GM18861 (cell line): ENCODE results near the gene MAD2L2.

Source experiments
- ATAC-seq: cut with Tn5 transposase; IDR thresholded peaks from one replicate; pipeline ENCODE4 v1.9.1; 2021; ENCODE audit not compliant: unreplicated experiment

Gene MAD2L2

DNA sequence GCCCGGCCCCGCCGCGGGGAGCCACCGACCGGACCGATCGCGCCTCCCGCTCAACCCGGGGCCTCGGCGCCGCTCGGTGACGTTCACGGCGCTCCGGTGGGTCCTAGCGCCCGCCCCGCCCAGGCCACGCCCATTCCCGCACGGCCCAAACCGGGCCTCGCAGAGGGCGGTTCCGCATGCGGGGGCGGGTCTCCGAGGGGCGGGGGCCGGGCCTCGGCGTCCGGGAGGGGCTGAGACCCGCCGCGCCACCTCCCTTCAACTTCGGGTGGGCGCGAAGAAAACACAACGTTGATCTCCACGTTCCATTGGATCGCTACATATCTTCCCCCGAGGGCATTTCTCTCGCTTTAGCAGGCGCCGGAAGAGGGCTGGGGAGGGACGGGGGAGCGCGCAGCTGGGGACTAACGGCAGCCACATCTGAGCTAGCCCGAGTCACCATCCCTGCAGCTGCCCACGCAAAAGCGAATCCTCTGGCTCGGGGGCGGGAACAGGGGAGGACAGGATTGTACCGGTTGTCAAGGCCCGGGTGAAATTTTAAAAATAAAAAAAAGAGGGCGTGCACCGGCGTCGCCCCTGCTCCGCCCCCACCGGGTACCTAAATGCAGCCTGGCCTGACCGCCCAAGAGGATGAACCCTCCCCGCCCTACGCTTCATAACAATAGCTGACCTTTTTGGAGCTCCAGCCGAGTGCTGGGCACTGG lies at the start of gene MAD2L2:
Gene MAD2L2, minus strand, starts transcription at position 78 of the 701 bp plus-strand sequence. CDS start 547 bp downstream, outside the sequence.
- peak; percentile 74 for ATAC-seq

DNA sequence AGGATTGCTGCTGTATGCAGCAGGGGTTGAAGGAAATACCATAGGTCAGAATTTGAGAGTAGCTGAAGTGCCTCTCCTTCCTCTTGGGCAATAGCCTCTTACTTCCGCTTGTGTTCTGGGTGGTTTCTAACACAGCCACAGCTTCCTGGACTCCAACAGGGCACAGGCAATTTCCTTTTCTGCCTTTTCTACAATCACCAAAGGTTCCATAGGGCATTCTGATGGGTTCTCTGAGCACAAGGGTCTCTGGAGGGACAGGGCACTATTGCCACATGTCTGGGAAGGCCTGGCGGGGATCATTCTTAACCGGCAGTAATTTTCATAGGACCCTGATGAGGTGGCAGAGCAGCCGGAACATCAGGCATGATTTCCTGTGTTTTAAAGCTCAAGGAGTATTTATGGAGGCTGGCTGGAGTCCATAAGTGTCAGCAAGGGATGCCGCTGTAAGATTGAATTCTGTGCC lies 49.5 kb upstream of the MAD2L2 start:
- no peak for ATAC-seq

DNA sequence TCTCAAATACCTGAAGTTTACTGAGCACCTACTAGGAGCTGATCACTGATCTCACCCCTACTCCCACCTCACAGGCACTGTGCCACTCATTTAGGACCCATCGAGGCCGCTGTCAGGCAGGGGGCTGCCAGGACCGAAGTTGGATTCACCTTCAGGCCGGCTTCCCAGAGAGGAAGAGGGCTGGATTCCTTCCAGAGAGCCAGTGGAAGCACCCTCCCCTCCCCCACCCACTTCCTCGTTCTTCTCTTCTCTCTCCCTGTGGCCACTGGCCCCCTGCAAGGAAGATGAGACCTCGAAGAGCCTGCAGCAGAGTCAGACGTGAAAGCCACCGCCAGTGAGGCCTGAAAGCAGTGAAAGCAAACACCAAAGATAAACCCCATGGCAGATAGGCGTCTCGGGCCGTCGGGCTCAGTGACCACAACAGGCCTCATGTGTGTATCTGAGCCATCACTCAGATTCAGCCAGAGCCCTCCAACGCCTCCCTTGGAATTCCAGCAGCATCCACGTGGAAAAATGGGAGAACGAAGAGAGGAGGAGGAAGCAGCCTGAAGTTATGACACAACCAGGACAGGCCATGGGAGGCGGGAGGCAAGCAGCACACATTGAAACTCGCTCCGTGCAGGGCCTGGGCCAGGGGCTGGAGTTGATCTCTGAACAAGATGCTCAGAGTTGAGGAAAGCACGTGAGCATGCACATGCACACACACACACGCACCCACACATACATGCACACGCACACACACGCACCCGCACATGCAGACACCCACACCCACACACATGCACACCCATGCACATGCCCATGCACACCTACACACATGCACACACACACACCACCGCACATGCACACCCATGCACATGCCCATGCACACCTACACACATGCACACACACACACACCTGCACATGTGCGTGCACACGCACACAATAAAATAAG lies 48.8 kb upstream of the MAD2L2 start:
- ATAC-seq: no peak

DNA sequence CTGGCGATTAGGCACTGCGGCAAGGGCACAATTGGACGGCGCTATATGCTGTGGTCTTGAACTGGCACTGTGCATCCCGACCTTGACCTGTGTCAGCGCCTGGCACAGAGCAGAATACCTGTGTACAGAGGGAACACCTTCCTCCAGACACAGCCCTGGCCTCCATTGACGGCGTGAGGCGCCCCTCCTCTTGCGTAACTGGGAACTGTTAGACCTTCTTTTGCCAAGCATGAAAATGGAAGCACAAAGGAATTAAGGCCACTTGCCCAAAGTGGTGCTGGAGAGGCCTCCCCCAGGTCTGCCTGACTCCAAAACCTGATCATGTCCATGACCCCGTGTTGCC lies 48.2 kb upstream of the MAD2L2 start:
- no peak for ATAC-seq

DNA sequence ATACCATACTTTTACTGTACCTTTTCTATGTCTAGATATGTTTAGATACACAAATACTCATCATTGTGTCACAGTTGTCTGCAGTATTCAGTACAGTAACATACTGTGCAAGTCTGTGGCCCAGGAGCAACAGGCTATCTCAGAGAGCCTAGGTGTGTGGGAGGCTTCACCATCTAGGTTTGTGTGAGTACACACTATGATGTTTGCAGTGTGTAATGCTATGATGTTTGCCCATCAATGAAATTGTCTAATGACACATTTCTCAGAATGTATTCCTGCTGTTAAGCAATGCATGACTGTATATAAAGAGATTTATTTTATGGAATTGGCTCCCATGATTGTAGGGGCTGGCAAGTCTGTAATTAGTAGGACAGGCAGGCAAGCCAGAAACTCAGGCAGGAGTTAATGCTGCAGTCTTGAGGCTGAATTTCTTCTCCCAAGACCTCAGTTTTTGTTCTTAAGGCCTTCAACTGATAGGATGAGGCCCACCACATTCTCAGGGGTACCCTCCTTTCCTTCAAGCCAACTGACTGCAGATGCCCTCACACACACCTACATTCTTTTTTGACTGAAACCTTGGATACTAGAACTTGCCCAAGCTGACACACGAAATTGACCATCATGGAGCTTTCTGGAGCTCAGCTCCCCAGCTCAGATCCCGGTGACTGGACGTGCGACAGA lies 47.3 kb upstream of the MAD2L2 start:
- no peak for ATAC-seq

DNA sequence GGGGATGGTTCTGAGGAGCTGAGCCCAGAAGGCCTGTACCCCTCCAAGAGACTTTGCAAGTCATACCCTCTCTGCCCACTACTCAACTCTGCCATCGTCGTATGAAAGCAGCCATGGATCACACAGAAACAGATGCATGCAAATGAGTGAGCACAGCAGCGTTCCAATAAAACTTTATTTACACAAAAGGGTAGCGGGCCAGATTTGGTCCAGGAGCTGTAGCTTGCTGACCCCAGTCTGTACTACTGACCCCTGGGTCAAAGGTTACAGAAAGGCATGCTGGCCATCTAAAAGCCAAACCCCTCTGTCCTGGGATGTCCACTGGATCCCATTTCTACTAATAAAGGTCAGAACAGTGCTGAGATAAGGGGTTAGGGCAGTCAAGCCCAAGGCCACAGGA lies 46.2 kb upstream of the MAD2L2 start:
- ATAC-seq: no peak

DNA sequence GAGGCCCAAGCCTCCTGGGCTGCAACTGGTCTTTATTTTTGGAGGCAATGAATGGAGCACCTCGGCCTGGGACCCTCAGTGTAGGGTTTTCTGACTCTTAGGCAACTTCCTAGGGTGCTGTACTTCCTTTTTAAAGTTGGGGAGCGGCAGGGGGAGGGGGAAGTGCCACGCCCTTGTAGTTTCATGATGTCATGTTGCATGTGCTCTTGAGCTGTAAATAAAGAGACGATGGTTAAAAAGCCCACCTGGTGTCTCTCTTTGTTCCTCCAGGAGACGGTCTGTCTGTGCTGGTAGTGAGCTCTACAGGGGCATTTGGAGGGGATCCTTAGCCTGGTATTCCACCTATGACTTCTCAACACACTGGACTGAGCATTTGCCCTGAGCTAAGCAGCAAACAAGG lies 44.7 kb upstream of the MAD2L2 start:
- no peak for ATAC-seq

DNA sequence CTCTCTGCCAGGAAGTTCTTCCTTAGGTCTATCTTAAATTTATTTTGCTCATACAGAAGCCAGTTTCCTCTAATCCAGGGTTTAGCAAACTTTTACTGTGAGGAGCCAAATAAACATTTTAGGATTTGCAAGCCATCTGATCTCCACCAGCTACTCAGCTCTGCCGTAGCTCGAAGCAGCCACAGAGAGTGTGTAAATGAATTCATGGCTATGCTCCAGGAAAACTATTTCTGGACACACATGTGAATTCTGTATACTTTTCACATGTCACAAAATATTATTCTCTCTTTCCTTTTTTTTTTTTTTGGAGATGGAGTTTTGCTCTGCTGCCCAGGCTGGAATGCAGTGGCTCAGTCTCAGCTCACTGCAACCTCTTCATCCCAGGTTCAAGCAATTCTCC lies 41.6 kb upstream of the MAD2L2 start:
- no peak for ATAC-seq

DNA sequence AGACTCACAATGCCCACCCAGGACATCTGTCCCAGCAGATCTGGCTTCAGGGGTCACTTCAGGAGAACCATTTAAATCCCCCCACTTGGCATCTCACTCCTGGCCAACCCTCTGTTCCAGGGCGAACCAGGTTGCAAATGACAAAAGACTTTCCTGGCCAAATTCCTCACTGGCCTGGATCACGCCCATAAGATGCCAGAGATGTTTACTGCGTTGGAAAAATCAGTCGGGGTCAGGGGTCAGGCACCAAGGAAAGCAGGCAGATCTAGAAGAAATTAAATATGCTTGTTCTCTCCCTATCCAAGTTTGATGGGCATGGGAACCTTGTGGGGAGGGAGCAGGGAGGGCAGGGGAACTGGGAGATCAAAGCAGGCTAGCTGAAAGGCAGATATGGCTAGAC lies 40.4 kb upstream of the MAD2L2 start:
- no peak for ATAC-seq

DNA sequence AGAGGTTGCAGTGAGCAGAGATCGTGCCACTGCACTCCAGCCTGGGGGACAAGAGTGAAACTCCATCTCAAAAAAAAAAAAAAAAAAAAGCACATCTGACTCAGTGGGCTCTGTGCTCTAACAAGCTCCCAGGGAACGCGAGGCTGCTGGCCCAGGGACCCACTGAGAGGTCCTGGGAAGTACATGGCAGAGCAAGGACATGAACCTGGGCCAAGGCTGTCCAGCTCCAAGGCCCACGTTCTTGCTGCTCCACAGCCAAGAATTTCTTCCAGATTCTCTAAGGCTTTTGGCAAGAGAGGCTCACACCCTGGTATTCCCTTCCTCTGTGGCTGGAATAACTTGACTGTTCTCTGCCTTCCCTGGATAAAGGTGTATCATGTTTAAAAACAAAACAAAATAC lies 39.6 kb upstream of the MAD2L2 start:
- ATAC-seq: no peak

DNA sequence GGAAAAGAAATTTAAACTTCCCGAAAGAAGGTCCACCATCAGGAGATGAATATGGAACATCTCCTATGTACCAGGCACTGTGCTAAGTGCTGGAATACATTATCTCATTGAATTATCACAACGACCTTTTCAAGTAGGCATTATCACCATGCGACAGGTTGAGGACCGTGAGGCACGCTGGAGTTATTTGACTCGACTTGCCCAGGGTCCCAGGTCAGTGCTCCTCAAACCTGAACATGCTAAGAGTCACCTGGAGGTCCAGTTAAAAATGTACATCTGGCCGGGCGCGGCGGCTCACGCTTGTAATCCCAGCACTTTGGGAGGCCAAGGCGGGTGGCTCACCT lies 39.1 kb upstream of the MAD2L2 start:
- ATAC-seq: no peak

DNA sequence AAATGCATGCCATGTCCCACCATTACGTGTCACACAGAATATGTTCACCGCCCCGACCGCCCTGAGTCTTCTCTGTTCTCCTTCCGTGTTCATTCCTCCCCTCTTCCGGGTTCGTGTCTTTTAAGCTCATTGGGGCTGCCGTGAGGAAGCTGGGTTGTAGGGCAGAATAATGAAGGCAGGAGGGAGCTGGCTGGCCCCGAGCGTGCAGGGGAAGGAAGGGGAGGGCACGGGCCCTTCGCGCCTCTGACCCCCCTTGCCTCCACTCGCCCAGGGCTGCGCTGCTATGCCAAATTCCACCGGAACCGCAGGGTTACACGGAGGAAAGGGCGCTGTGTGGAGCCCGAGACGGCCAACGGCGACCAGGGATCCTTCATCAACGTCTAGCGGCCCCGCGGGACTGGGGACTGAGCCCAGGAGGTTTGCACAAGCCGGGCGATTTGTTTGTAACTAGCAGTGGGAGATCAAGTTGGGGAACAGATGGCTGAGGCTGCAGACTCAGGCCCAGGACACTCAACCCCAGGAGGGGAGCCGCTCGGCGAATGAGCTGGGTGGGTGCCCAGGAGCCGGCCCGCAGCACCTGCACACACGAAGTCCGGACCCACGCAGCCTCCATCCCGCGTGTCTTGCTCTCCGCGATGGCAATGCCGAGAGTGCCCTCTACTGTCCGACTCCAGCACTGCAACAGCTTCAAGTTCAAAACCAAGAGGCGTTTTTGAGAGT lies 38.5 kb upstream of the MAD2L2 start:
- no peak for ATAC-seq

DNA sequence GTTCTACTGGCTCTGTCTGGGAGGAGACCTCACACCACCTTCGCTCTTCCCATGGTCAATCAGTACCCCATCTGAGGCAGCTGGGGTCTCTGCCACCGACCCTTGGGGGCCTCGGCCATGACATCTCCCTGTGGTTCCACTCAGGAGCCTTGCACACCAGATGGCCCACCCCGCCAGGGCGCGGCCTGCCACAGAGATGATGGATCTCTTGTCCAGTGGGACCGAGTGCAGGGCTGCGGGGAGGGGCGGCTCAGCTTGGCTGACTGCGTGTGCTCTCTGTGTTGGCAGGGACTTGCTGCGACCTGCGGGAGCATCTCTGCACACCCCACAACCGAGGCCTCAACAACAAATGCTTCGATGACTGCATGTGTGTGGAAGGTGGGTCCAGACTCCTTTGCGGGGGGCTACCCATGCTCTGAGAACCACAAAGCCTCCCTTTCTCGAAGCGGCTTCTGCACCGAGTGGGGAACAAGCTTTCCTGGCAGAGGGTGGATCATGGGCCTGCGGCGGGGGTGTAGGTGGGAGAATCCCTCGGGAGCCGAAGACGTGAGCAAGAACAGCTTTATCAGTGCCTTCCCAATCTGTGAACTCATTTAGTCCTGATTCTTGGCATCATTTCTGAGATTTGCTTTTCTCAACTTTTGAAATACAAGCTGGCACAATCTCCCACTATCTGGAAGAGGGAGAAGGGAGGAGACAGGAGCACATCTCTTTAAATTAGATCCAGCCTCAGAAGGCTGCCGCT lies 34.1 kb upstream of the MAD2L2 start:
- no peak for ATAC-seq

DNA sequence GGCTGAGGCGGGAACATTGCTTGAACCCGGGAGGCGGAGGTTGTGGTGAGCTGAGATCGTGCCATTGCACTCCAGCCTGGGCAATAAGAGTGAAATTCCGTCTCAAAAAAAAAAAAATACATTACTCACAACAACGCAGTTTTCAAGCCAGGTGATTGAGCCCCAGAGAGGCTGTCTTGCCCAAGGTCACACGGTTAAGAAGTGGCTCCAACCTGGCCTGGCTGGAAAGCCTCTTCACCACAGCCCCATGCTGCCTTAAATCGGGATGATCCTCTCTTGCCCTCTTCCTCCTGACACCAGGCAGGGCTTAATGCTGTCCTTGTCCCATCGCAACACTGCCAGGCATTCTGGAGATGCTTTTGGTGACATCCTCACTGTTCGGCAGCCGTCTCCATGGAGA lies 32.1 kb upstream of the MAD2L2 start:
- ATAC-seq: no peak

DNA sequence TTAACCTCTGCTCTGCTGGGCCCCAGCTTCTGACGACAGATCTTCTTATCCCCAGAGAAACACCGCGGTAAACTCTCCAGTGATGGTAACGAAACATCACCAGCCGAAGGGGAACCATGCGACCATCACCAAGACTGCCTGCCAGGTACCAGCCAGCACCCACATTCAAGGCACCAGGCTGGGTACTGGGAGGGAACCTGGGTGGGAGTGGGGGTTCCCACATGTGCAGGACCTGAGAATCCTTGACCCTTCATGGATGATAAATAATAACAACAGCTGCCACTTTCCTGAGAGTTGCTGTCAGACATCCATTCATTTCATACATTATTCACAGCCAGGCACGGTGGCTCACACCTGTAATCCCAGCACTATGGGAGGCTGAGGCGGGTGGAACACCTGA lies 31.3 kb upstream of the MAD2L2 start:
- no peak for ATAC-seq

DNA sequence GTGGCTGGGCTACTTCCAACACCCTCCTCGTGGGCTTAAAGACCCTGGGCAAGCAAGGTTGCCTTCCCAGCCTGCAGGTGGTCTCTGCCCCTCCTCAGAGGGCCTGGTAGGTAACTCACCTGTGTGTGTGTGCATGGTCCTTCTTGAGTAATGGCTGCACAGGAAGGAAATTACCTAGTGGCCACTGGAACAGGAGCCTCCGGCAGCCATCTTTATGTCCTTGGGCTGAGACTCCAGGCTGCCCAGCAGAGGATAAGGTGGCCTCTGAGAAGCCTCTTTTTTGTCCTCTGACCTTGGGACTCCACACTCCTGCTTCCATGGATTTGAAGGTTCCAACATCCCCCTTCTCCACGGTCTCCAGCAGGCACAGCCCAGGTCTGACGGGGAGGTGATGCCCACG lies 30.5 kb upstream of the MAD2L2 start:
- ATAC-seq: no peak

DNA sequence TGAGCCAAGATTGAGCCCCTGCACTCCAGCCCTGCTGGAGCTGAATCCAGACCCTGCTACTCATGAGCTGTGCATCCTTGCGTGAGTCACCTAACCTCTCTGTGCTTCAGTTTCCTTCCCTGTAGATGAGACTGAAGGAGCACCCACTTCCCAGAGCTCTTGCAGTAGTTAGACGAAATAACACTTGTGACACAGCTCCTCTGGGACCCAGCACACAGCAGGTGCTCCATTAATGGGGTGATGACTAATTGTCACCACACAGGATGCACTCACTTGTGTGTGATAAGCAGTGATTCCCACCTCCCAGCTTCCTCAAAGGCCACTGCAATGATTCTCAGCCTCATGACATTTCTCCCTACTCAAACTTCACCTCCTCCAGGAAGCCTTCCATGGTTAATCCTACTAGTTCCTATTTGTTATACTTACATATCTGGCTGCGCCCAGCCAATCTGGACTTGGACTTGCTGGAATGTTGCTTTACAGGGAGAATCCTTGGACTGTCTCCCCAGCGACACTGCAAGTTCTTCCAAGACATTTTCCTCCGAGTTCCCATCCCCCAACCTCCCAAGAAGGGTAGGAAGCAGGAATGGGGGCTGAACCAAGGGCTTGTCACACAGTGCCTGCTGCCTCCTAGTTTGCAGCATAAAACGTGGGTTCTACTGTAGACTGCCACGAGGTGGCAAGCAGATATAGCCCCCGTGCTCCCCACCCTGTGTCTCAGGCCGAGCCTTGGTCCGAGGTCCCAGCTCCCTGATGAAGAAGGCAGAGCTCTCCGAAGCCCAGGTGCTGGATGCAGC lies 27.8 kb upstream of the MAD2L2 start:
- no peak for ATAC-seq

DNA sequence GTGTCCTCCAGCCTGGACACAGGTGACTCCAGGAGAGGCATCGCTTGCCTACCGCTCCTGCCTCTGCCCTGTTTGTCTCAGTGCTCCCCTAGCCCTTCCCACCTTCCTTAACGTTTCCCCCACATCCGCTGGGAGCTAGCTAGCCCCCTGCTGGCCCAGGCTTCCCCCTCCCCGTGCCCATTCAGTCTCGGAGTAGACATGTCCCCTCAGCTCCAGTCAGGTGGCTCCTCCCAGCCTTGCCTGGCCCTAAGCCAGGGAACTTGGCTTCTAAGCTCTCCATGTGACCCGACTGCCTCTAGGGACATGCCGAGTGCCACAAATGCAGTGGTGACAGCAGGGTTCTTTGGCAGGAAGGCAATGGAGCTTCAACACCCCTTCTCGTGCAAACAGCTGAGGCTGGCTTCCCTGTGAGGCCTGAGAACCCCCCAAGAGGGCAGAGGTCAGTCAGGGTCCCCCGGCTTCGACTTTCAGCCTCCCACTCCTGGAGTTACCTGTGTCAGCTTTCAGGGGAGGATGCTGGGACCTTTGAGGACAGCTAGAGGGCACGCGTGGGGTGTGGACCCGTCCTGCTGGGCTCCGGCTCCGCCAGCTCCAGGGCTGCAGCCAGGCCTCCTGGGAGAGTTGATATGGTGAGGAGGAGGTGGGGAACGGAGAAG lies 26.8 kb upstream of the MAD2L2 start:
- no peak for ATAC-seq

DNA sequence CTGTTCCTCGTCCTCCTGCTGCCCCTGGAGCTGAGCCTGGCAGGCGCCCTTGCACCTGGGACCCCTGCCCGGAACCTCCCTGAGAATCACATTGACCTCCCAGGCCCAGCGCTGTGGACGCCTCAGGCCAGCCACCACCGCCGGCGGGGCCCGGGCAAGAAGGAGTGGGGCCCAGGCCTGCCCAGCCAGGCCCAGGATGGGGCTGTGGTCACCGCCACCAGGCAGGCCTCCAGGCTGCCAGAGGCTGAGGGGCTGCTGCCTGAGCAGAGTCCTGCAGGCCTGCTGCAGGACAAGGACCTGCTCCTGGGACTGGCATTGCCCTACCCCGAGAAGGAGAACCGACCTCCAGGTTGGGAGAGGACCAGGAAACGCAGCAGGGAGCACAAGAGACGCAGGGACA lies 25.3 kb upstream of the MAD2L2 start:
- ATAC-seq: no peak
